ENCODE data around the gene AHDC1. TPM values are rescaled to one million over a fixed set of nuclear protein-coding genes. Genes with fewer than 3 reads are reported as not detected.

The AHDC1 gene
- total RNA-seq, 4 donors from 2014 or later, result 25.5 to 91.4 (median 47.8) TPM

DNA sequence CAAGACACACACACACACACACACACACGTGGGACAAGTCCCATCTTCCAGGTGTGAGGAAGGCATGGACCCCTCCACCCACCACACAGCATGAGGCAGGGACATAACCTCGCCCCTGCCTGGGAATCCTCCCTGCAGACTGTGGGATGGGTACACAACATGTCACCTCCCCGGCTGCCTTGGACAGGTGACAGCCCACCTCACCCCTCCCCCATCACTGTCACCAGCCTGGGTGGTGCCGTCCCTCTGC is 40.7 kb downstream of the AHDC1 start:
- Histone ChIP-seq H3K27ac (peak overlapping the region; percentile 61 to 91 (median 84)), H3K4me3 (replicated peaks in 1 of 3) (no peak overlapping the region), H3K4me1 (peaks cover 77 to 84% of the 10 kb centered on the region in 2 donors), H3K27me3 (no peaks in the 10 kb centered on the region), H3K36me3 (peaks cover 0 to 3% of the 10 kb centered on the region in 2 donors), H3K9me3 (no peaks in the 10 kb centered on the region)
- intact Hi-C loops (cut with DNase I), result no loop called here
- no peak for TF ChIP-seq POLR2A (IDR thresholded peaks at IDR 0.05)
- TF ChIP-seq, protein P1, sequence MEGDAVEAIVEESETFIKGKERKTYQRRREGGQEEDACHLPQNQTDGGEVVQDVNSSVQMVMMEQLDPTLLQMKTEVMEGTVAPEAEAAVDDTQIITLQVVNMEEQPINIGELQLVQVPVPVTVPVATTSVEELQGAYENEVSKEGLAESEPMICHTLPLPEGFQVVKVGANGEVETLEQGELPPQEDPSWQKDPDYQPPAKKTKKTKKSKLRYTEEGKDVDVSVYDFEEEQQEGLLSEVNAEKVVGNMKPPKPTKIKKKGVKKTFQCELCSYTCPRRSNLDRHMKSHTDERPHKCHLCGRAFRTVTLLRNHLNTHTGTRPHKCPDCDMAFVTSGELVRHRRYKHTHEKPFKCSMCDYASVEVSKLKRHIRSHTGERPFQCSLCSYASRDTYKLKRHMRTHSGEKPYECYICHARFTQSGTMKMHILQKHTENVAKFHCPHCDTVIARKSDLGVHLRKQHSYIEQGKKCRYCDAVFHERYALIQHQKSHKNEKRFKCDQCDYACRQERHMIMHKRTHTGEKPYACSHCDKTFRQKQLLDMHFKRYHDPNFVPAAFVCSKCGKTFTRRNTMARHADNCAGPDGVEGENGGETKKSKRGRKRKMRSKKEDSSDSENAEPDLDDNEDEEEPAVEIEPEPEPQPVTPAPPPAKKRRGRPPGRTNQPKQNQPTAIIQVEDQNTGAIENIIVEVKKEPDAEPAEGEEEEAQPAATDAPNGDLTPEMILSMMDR (IDR thresholded peaks at IDR 0.05), result no peak
- no peak for DNase-seq
- WGBS, 2 donors, result 13 to 59% methylated on average over 1 to 3 of the region's 4 CpGs

DNA sequence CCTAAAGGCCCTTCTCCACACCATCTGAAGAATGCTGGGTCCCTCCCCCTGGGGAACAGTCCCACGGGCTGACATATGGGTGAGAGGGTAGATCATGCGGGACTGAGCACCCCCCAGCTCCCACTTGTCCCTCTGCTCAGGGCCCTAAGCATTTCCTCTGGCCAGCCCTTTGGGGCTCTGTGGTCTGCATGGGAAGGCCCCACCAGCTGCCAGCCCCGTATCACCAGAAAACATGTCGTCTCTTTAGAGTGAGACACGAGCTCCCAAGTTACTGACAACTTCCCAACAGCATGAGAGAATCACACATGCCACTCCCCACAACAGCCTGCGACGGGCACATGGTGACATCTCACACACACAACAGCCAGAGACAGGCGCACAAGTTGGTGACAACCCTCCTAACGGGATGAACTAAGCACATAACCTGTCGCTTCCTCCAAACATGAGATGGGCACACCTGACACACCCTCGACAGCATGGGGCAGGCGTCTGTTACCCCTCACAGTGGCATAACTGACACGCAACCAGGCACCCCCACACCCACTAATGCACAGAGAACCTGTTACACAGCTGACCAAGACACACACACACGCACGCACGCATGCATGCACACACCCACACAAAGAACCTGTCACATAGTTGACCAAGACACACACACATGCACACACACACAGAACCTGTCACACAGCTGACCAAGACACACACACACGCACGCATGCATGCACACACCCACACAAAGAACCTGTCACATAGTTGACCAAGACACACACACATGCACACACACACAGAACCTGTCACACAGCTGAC is 41.2 kb downstream of the AHDC1 start:
- TF ChIP-seq, protein P1 (IDR thresholded peaks at IDR 0.05), result no peak
- no peak for TF ChIP-seq POLR2A (IDR thresholded peaks at IDR 0.05)

DNA sequence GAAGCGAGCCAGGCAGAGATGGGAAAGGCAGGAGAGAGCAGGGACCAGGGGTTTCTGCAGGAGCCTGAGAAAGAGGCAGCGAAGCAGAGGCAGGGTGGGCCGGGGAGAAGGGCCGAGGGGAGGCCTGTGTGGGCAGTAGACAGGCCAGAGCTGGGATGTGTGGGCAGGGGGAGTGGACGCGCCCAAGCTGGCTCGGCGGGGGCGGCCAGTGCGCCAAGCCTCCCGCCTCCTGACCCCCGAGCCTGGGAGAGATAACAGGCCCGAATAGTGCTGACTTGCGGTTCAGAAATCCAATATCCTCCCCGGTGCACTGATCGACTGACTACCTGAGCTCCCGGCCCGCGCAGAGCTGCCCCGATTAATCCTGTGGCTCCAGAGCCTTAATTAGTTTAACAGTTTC is 41.9 kb downstream of the AHDC1 start:
- no peak overlapping the region for H3K4me3 ChIP-seq (replicated peaks in 1 of 3)
- no peaks in the 10 kb centered on the region for H3K27me3 ChIP-seq
- DNase-seq, result no peak
- peak overlapping the region; percentile 64 to 91 (median 73) for H3K27ac ChIP-seq
- no peaks in the 10 kb centered on the region for H3K9me3 ChIP-seq
- H3K36me3 ChIP-seq, result peaks cover 0 to 4% of the 10 kb centered on the region in 2 donors
- TF ChIP-seq POLR2A (IDR thresholded peaks at IDR 0.05), result no peak
- TF ChIP-seq, protein P1 (IDR thresholded peaks at IDR 0.05), result no peak
- H3K4me1 ChIP-seq, result peaks cover 73 to 84% of the 10 kb centered on the region in 2 donors
- 63 to 69% methylated on average over 17 to 20 of the region's 20 CpGs for WGBS, 2 donors
- intact Hi-C loops (cut with DNase I), result no loop called here

More for the DNA sequence above, 41.2 kb downstream of the AHDC1 start:
- intact Hi-C loops (cut with DNase I), result no loop called here
- Histone ChIP-seq H3K27me3 (no peaks in the 10 kb centered on the region), H3K4me3 (replicated peaks in 1 of 3) (no peak overlapping the region), H3K9me3 (no peaks in the 10 kb centered on the region), H3K4me1 (peaks cover 73 to 84% of the 10 kb centered on the region in 2 donors), H3K27ac (peak overlapping the region; percentile 64 to 91 (median 84)), H3K36me3 (peaks cover 0 to 4% of the 10 kb centered on the region in 2 donors)
- no peak for DNase-seq
- 74 to 82% methylated on average over 11 to 18 of the region's 18 CpGs for whole genome bisulfite sequencing, 2 donors

DNA sequence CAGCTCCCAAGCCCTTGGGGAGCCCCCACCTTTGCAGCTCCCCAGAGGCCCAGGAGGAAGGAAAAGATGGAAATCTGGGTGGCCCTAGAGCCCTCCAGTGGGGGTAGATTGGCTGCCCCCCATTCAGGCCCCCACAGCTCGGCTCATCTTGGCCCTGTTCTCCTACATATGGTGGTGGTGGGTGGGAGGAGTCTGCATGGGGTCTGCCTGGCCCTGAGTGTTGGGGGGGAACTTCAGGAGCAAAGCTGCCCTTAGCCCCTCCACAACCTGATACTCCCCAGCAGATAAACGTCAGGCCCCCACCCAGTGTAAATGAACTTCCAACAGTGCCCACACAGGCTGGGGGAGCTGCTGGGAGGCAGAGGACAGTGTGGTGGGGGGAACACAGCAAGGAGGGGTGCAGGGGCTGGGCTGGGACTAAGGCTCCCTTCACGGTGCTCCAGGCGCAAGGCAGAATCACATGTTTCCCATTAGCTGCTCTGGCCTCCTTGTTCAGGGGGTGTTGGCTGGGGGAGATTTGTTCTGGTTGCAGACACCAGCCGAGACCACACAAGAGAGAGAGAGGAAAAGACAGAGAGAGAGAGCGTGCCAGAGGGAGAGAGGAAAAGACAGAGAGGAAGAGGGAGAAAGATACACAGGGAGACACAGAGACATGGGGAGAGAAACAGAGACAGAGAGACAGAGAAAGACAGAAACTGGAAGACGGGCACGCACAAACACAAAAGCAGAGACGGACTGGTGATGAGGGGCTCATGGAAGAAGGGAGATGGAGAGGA is 42.6 kb downstream of the AHDC1 start:
- Histone ChIP-seq H3K9me3 (no peaks in the 10 kb centered on the region), H3K27me3 (no peaks in the 10 kb centered on the region), H3K4me1 (peaks cover 73 to 84% of the 10 kb centered on the region in 2 donors), H3K4me3 (replicated peaks in 1 of 3) (no peak overlapping the region), H3K36me3 (peaks cover 0 to 4% of the 10 kb centered on the region in 2 donors), H3K27ac (peak overlapping the region; percentile 64 to 91 (median 73))
- TF ChIP-seq, protein P1 (IDR thresholded peaks at IDR 0.05), result no peak
- TF ChIP-seq POLR2A (IDR thresholded peaks at IDR 0.05), result no peak
- intact Hi-C loops (cut with DNase I), result no loop called here
- DNase-seq, result no peak
- WGBS, 2 donors, result 47 to 63% methylated on average over 9 of the region's 9 CpGs
